ENCODE data around the gene ABTB2. TPM values are rescaled to one million over a fixed set of nuclear protein-coding genes. Genes with fewer than 3 reads are reported as not detected.

The ABTB2 gene
- total and polyA plus RNA-seq, 2 experiments from 2014 or later, result 2.6 to 12.1 TPM

GRCh38 chr11:34278175-34278574 lies 79.6 kb downstream of the ABTB2 start:
- no peaks in the 10 kb centered on the region for H3K27me3 ChIP-seq (ENCODE audit: insufficient read depth)
- no peak overlapping the region for H3K4me3 Mint-ChIP-seq
- no peak overlapping the region for H3K4me3 ChIP-seq
- H3K36me3 Mint-ChIP-seq (ENCODE audit: low read depth), result no peaks in the 10 kb centered on the region
- no peaks in the 10 kb centered on the region for H3K36me3 ChIP-seq (ENCODE audit: insufficient read depth)
- H3K27ac ChIP-seq (ENCODE audit: low read depth), result no peak overlapping the region
- DNase-seq (ENCODE audit: low spot score) (no peak), ATAC-seq (no peak)
- peaks cover 5% of the 10 kb centered on the region for H3K27me3 Mint-ChIP-seq (ENCODE audit: insufficient read depth, low read depth, poor library complexity)
- no peak overlapping the region for H2AFZ ChIP-seq
- no peaks in the 10 kb centered on the region for H3K4me1 ChIP-seq (ENCODE audit: insufficient read depth)
- no peak overlapping the region for H3K27ac Mint-ChIP-seq
- no peaks in the 10 kb centered on the region for H3K79me2 ChIP-seq (replicated peaks; ENCODE audit: insufficient read depth)
- no peaks in the 10 kb centered on the region for H3K9me3 Mint-ChIP-seq
- H3F3A ChIP-seq (replicated peaks; ENCODE audit: low read depth), result no peaks in the 10 kb centered on the region
- no peaks in the 10 kb centered on the region; the same call in 1 of the 2 replicates for H4K20me1 ChIP-seq (replicated peaks; ENCODE audit: insufficient read depth)
- no peak for TF ChIP-seq REST (IDR thresholded peaks at IDR 0.05; ENCODE audit: unreplicated experiment)
- TF ChIP-seq ZNF331 (CRISPR knock-in tag; IDR thresholded peaks at IDR 0.05; ENCODE audit: low read depth), result no peak
- TF ChIP-seq ETS1 (IDR thresholded peaks at IDR 0.05), result no peak
- no peak for TF ChIP-seq JUNB (IDR thresholded peaks at IDR 0.05; ENCODE audit: unreplicated experiment)
- H3K4me2 ChIP-seq, result no peak overlapping the region
- peaks cover 11% of the 10 kb centered on the region for H3K4me1 Mint-ChIP-seq
- no peaks in the 10 kb centered on the region for H3K9me2 ChIP-seq (ENCODE audit: insufficient read depth)

- no peak overlapping the region for H3K4me2 ChIP-seq
- peaks cover 11% of the 10 kb centered on the region for H3K4me1 Mint-ChIP-seq
- no peak for TF ChIP-seq EZH2phosphoT487 (IDR thresholded peaks at IDR 0.05; ENCODE audit: unreplicated experiment)
- no peak for TF ChIP-seq REST (IDR thresholded peaks at IDR 0.05; ENCODE audit: unreplicated experiment)
- no peak for TF ChIP-seq ZNF114 (CRISPR knock-in tag; IDR thresholded peaks at IDR 0.05)
- TF ChIP-seq JUNB (IDR thresholded peaks at IDR 0.05; ENCODE audit: unreplicated experiment), result no peak
- TF ChIP-seq ZNF331 (CRISPR knock-in tag; IDR thresholded peaks at IDR 0.05; ENCODE audit: low read depth), result no peak
- TF ChIP-seq POLR2AphosphoS5 (IDR thresholded peaks at IDR 0.05; ENCODE audit: low read depth), result no peak
- TF ChIP-seq NANOG (IDR thresholded peaks at IDR 0.05; ENCODE audit: borderline replicate concordance), result no peak
- no peak for TF ChIP-seq EZH2 (IDR thresholded peaks at IDR 0.05; ENCODE audit: low read depth, unreplicated experiment)
- no peak for TF ChIP-seq ETS1 (IDR thresholded peaks at IDR 0.05)
These were observed 80.6 kb downstream of the ABTB2 start for GRCh38 chr11:34277171-34277570.

More at GRCh38 chr11:34277171-34277570, 80.6 kb downstream of the ABTB2 start:
- Histone ChIP-seq H3K4me3 (no peak overlapping the region), H3K27me3 (ENCODE audit: insufficient read depth) (no peaks in the 10 kb centered on the region), H3K9me2 (ENCODE audit: insufficient read depth) (no peaks in the 10 kb centered on the region), H3K27ac (ENCODE audit: low read depth) (no peak overlapping the region), H3F3A (replicated peaks; ENCODE audit: low read depth) (no peaks in the 10 kb centered on the region), H2AFZ (no peak overlapping the region), H4K20me1 (replicated peaks; ENCODE audit: insufficient read depth) (no peaks in the 10 kb centered on the region; the same call in 1 of the 2 replicates), H3K79me2 (replicated peaks; ENCODE audit: insufficient read depth) (no peaks in the 10 kb centered on the region), H3K36me3 (ENCODE audit: insufficient read depth) (no peaks in the 10 kb centered on the region), H3K4me1 (ENCODE audit: insufficient read depth) (no peaks in the 10 kb centered on the region)
- ATAC-seq (no peak), DNase-seq (ENCODE audit: low spot score) (no peak)
- Mint-ChIP-seq H3K9me3 (no peaks in the 10 kb centered on the region), H3K27me3 (ENCODE audit: insufficient read depth, low read depth, poor library complexity) (peaks cover 5% of the 10 kb centered on the region), H3K27ac (no peak overlapping the region), H3K4me3 (no peak overlapping the region), H3K36me3 (ENCODE audit: low read depth) (no peaks in the 10 kb centered on the region)

All from GM23338 (cell line).